HepG2 (cell line): ENCODE measurements around the gene WWC1. TPM values are rescaled to one million over a fixed set of nuclear protein-coding genes. Genes with fewer than 3 reads are reported as not detected.

Source experiments
- ARNT ChIP-seq: fragments of 450-650 bp; IDR thresholded peaks from 2 replicates; pipeline ENCODE4 v1.6.1; 2017
- CBX2 ChIP-seq, 2 experiments: fragments of 200-600 bp in 1 of 2; sonication (generic); formaldehyde crosslinking in 1 of 2; IDR thresholded peaks; 2 replicates each; pipeline versions ENCODE4 v1.7.0 to v1.8.1; 2018 to 2022; ENCODE audit warnings: low read depth in 2 of 2, low read length in 1 of 2, mild to moderate bottlenecking in 1 of 2, missing genetic modification reagents in 1 of 2
- HCFC1 ChIP-seq: fragments of 150-350 bp; IDR thresholded peaks from 2 replicates; pipeline ENCODE4 v1.6.1; 2014; ENCODE audit warnings: low read depth, low read length
- HNRNPLL ChIP-seq: fragments of 200-400 bp; formaldehyde crosslinking; IDR thresholded peaks from 2 replicates; pipeline ENCODE4 v1.6.1; 2017; ENCODE audit warnings: mild to moderate bottlenecking, low read depth, low read length; ENCODE audit not compliant: poor library complexity, severe bottlenecking
- NFE2L1 ChIP-seq: sonication (generic); formaldehyde crosslinking; IDR thresholded peaks from 2 replicates; pipeline ENCODE4 v1.4.0; 2020; ENCODE audit warnings: missing genetic modification reagents, mild to moderate bottlenecking, borderline replicate concordance
- NONO ChIP-seq, 2 experiments: fragments of 450-650 bp in 1 of 2; sonication (generic) in 1 of 2; formaldehyde crosslinking in 1 of 2; IDR thresholded peaks in 1 of 2; conservative IDR thresholded peaks in 1 of 2; 2 replicates each; pipeline versions ENCODE4 v1.6.1 to v1.8.0; 2017 to 2022; ENCODE audit warnings: mild to moderate bottlenecking in 1 of 2, missing genetic modification reagents in 1 of 2, moderate library complexity in 1 of 2
- RARG ChIP-seq: sonication (generic); formaldehyde crosslinking; IDR thresholded peaks from 2 replicates; pipeline ENCODE4 v1.4.0; 2020; ENCODE audit warnings: low read depth, mild to moderate bottlenecking, missing genetic modification reagents
- REXO4 ChIP-seq: sonication (generic); formaldehyde crosslinking; IDR thresholded peaks from 2 replicates; pipeline ENCODE4 v1.8.0; 2022; ENCODE audit warnings: missing genetic modification reagents, mild to moderate bottlenecking, borderline replicate concordance
- TGIF2 ChIP-seq: IDR thresholded peaks from 2 replicates; pipeline ENCODE4 v1.6.1; 2016; ENCODE audit warnings: control low read depth, missing compliant biosample characterization
- ZNF367 ChIP-seq: sonication (generic); formaldehyde crosslinking; IDR thresholded peaks from 2 replicates; pipeline ENCODE4 v1.4.0; 2020; ENCODE audit warnings: missing genetic modification reagents, borderline replicate concordance
- ZNF510 ChIP-seq: sonication (generic); formaldehyde crosslinking; IDR thresholded peaks from 2 replicates; pipeline ENCODE4 v1.4.0; 2020; ENCODE audit warnings: low read depth, mild to moderate bottlenecking, missing genetic modification reagents
- ZNF709 ChIP-seq: sonication (generic); formaldehyde crosslinking; IDR thresholded peaks from 2 replicates; pipeline ENCODE4 v1.5.0; 2020; ENCODE audit warnings: mild to moderate bottlenecking, missing genetic modification reagents
- ZNF749 ChIP-seq: sonication (generic); formaldehyde crosslinking; IDR thresholded peaks from 2 replicates; pipeline ENCODE4 v1.8.0; 2022; ENCODE audit warnings: mild to moderate bottlenecking, missing genetic modification reagents, moderate library complexity, borderline replicate concordance
- ZNF891 ChIP-seq: sonication (generic); formaldehyde crosslinking; IDR thresholded peaks from 2 replicates; pipeline ENCODE4 v1.5.0; 2020; ENCODE audit warnings: mild to moderate bottlenecking, missing genetic modification reagents
- polyA plus RNA-seq, 8 experiments: library from polyadenylated mRNA; depleted of rRNA in 3 of 8; stranded (reverse) in 7 of 8; unstranded in 1 of 8; fragments of >200 nt; fragmentation: Illumina TruSeq in 4 of 8; extraction: Trizol in 4 of 8; gene quantifications; 2 replicates each; pipeline versions ENCODE4 v1.2.1 to v1.2.3, GENCODE V29; 2011 to 2016; ENCODE audit warnings: low read depth in 4 of 8, missing spikeins in 1 of 8, mixed read lengths in 1 of 8; ENCODE audit not compliant: insufficient read depth in 1 of 8
- total RNA-seq, 5 experiments: library from RNA; depleted of rRNA; stranded (reverse); fragments of >200 nt; fragmentation: Illumina TruSeq; extraction: Trizol; gene quantifications; 2 replicates each; pipeline ENCODE4 v1.2.3, GENCODE V29; 2016; ENCODE audit warnings: low read depth in 1 of 5
- TF ChIP-seq, protein P1 (sequence below): sonication (generic); formaldehyde crosslinking; IDR thresholded peaks from 2 replicates; pipeline ENCODE4 v1.4.0; 2020; ENCODE audit warnings: mild to moderate bottlenecking, low read depth, missing genetic modification reagents
- TF ChIP-seq, protein P2 (sequence below): sonication (generic); formaldehyde crosslinking; IDR thresholded peaks from 2 replicates; pipeline ENCODE4 v1.4.0; 2020; ENCODE audit warnings: missing genetic modification reagents, mild to moderate bottlenecking, borderline replicate concordance
- TF ChIP-seq, protein P3 (sequence below): sonication (generic); formaldehyde crosslinking; IDR thresholded peaks from 2 replicates; pipeline ENCODE4 v1.4.0; 2020; ENCODE audit warnings: mild to moderate bottlenecking, low read depth, missing genetic modification reagents
- TF ChIP-seq, protein P4 (sequence below): sonication (generic); formaldehyde crosslinking; IDR thresholded peaks from 2 replicates; pipeline ENCODE4 v1.4.0; 2020; ENCODE audit warnings: missing genetic modification reagents
- TF ChIP-seq, protein P5 (sequence below): sonication (generic); formaldehyde crosslinking; IDR thresholded peaks from 2 replicates; pipeline ENCODE4 v1.4.0; 2020; ENCODE audit warnings: low read depth, mild to moderate bottlenecking, missing genetic modification reagents

The WWC1 gene
- total and polyA plus RNA-seq, 2 of the 13 experiments (the other 11 are each of a cell fraction or from before 2014, with no cell fraction given) = 8.3 to 17.9 TPM

DNA sequence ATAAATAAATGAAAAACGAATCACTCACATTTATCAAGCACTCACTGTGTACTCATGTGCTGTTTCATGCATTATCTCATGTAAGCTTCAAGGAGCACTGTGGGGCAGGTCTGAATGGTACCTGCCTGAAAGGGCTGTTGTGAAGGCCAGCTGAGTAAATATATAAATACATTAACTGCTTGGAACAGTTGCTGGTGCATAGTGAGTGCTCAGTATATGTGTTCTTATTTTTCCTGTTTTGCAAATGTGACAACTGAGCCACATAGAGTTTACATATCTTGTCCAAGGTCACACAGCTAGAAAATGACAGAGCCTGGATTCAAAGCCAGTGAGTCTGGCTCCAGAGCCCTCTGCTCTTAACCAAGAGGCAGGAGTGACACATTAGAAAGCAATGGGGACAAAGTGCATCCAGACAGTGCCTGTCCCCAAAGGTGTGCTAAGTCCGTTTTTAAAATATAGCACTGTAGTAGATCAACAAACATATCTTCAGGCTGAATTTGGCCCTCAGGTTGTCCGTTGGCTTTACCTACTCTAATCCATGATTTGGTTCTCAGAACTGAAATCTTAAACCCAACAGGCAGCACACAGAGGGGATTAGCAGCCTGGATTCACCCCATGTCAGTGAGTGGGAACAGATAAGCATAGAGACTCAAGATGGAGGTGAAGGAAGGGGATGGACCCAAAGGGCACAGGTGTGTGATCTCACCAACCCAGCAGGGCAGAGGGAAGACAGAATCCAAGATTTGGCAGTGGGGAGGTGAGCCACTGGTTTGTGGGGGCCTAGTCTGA lies 70.8 kb downstream of the WWC1 start (continued):
- TF ChIP-seq, protein P1, sequence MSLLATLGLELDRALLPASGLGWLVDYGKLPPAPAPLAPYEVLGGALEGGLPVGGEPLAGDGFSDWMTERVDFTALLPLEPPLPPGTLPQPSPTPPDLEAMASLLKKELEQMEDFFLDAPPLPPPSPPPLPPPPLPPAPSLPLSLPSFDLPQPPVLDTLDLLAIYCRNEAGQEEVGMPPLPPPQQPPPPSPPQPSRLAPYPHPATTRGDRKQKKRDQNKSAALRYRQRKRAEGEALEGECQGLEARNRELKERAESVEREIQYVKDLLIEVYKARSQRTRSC (CRISPR knock-in tag) = no peak
- no peak for TF ChIP-seq HNRNPLL
- TF ChIP-seq NONO (IDR thresholded peaks at IDR 0.05) = no peak
- TF ChIP-seq NONO (CRISPR knock-in tag; conservative IDR thresholded peaks at IDR 0.05) = 0 out of 2 replicates have a peak, but pooled peaks have one; percentile 37
- TF ChIP-seq ZNF749 (CRISPR knock-in tag) = no peak
- TF ChIP-seq, protein P2, sequence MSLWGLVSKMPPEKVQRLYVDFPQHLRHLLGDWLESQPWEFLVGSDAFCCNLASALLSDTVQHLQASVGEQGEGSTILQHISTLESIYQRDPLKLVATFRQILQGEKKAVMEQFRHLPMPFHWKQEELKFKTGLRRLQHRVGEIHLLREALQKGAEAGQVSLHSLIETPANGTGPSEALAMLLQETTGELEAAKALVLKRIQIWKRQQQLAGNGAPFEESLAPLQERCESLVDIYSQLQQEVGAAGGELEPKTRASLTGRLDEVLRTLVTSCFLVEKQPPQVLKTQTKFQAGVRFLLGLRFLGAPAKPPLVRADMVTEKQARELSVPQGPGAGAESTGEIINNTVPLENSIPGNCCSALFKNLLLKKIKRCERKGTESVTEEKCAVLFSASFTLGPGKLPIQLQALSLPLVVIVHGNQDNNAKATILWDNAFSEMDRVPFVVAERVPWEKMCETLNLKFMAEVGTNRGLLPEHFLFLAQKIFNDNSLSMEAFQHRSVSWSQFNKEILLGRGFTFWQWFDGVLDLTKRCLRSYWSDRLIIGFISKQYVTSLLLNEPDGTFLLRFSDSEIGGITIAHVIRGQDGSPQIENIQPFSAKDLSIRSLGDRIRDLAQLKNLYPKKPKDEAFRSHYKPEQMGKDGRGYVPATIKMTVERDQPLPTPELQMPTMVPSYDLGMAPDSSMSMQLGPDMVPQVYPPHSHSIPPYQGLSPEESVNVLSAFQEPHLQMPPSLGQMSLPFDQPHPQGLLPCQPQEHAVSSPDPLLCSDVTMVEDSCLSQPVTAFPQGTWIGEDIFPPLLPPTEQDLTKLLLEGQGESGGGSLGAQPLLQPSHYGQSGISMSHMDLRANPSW (CRISPR knock-in tag) = peak; percentile 78; the same call in 1 of the 2 replicates
- TF ChIP-seq ZNF367 (CRISPR knock-in tag) = no peak
- TF ChIP-seq ARNT = no peak
- no peak for TF ChIP-seq NFE2L1 (CRISPR knock-in tag)
- TF ChIP-seq CBX2 (IDR thresholded peaks at IDR 0.05; ENCODE audit: low read depth, low read length) = no peak
- no peak for TF ChIP-seq CBX2 (CRISPR knock-in tag; IDR thresholded peaks at IDR 0.05; ENCODE audit: low read depth)
- TF ChIP-seq, protein P3, sequence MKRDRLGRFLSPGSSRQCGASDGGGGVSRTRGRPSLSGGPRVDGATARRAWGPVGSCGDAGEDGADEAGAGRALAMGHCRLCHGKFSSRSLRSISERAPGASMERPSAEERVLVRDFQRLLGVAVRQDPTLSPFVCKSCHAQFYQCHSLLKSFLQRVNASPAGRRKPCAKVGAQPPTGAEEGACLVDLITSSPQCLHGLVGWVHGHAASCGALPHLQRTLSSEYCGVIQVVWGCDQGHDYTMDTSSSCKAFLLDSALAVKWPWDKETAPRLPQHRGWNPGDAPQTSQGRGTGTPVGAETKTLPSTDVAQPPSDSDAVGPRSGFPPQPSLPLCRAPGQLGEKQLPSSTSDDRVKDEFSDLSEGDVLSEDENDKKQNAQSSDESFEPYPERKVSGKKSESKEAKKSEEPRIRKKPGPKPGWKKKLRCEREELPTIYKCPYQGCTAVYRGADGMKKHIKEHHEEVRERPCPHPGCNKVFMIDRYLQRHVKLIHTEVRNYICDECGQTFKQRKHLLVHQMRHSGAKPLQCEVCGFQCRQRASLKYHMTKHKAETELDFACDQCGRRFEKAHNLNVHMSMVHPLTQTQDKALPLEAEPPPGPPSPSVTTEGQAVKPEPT = no peak
- no peak for TF ChIP-seq TGIF2 (CRISPR knock-in tag)
- no peak for TF ChIP-seq ZNF510 (CRISPR knock-in tag)
- TF ChIP-seq, protein P4, sequence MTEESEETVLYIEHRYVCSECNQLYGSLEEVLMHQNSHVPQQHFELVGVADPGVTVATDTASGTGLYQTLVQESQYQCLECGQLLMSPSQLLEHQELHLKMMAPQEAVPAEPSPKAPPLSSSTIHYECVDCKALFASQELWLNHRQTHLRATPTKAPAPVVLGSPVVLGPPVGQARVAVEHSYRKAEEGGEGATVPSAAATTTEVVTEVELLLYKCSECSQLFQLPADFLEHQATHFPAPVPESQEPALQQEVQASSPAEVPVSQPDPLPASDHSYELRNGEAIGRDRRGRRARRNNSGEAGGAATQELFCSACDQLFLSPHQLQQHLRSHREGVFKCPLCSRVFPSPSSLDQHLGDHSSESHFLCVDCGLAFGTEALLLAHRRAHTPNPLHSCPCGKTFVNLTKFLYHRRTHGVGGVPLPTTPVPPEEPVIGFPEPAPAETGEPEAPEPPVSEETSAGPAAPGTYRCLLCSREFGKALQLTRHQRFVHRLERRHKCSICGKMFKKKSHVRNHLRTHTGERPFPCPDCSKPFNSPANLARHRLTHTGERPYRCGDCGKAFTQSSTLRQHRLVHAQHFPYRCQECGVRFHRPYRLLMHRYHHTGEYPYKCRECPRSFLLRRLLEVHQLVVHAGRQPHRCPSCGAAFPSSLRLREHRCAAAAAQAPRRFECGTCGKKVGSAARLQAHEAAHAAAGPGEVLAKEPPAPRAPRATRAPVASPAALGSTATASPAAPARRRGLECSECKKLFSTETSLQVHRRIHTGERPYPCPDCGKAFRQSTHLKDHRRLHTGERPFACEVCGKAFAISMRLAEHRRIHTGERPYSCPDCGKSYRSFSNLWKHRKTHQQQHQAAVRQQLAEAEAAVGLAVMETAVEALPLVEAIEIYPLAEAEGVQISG (CRISPR knock-in tag) = no peak
- no peak for TF ChIP-seq REXO4 (CRISPR knock-in tag)
- TF ChIP-seq ZNF891 = no peak
- TF ChIP-seq, protein P5, sequence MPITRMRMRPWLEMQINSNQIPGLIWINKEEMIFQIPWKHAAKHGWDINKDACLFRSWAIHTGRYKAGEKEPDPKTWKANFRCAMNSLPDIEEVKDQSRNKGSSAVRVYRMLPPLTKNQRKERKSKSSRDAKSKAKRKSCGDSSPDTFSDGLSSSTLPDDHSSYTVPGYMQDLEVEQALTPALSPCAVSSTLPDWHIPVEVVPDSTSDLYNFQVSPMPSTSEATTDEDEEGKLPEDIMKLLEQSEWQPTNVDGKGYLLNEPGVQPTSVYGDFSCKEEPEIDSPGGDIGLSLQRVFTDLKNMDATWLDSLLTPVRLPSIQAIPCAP (CRISPR knock-in tag) = no peak
- TF ChIP-seq ZNF709 (CRISPR knock-in tag) = no peak
- no peak for TF ChIP-seq RARG (CRISPR knock-in tag)
- no peak for TF ChIP-seq HCFC1
